ENCODE measurements around the gene SPINT3.

Gene SPINT3

DNA sequence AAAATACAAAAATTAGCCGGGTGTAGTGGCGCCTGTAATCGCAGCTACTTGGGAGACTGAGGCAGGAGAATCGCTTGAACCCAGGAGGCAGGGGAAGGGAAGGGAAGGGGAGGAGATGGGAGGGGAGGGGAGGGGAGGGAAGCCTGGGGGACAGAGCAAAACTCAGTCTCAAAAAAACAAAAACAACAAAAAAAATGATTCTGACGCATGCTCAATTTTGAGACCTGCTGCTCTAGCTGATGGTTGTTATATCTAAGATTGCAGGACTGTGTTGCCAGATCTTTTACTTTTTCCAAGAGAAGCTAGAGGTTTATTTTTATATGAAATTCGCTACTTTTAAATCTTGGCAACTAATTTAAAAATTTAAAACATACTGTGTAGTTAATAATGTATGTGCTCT, 48.2 kb downstream of the SPINT3 start:
- no peak for DNase-seq (ENCODE audit: low read depth in 1 of 2, low spot score in 1 of 2)
- Histone ChIP-seq H3K4me3 (replicated peaks; ENCODE audit: insufficient read depth, low read length) (no peak overlapping the region), H3K27me3 (ENCODE audit: insufficient read depth, poor library complexity, severe bottlenecking) (peaks cover 35% of the 10 kb centered on the region), H3K27ac (replicated peaks) (no peak overlapping the region)
- no peak for TF ChIP-seq SPI1 (IDR thresholded peaks at IDR 0.05; ENCODE audit: borderline replicate concordance, low read depth)
- TF ChIP-seq, protein P1, sequence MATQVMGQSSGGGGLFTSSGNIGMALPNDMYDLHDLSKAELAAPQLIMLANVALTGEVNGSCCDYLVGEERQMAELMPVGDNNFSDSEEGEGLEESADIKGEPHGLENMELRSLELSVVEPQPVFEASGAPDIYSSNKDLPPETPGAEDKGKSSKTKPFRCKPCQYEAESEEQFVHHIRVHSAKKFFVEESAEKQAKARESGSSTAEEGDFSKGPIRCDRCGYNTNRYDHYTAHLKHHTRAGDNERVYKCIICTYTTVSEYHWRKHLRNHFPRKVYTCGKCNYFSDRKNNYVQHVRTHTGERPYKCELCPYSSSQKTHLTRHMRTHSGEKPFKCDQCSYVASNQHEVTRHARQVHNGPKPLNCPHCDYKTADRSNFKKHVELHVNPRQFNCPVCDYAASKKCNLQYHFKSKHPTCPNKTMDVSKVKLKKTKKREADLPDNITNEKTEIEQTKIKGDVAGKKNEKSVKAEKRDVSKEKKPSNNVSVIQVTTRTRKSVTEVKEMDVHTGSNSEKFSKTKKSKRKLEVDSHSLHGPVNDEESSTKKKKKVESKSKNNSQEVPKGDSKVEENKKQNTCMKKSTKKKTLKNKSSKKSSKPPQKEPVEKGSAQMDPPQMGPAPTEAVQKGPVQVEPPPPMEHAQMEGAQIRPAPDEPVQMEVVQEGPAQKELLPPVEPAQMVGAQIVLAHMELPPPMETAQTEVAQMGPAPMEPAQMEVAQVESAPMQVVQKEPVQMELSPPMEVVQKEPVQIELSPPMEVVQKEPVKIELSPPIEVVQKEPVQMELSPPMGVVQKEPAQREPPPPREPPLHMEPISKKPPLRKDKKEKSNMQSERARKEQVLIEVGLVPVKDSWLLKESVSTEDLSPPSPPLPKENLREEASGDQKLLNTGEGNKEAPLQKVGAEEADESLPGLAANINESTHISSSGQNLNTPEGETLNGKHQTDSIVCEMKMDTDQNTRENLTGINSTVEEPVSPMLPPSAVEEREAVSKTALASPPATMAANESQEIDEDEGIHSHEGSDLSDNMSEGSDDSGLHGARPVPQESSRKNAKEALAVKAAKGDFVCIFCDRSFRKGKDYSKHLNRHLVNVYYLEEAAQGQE (IDR thresholded peaks at IDR 0.05; ENCODE audit: insufficient replicate concordance, low read depth) = no peak

DNA sequence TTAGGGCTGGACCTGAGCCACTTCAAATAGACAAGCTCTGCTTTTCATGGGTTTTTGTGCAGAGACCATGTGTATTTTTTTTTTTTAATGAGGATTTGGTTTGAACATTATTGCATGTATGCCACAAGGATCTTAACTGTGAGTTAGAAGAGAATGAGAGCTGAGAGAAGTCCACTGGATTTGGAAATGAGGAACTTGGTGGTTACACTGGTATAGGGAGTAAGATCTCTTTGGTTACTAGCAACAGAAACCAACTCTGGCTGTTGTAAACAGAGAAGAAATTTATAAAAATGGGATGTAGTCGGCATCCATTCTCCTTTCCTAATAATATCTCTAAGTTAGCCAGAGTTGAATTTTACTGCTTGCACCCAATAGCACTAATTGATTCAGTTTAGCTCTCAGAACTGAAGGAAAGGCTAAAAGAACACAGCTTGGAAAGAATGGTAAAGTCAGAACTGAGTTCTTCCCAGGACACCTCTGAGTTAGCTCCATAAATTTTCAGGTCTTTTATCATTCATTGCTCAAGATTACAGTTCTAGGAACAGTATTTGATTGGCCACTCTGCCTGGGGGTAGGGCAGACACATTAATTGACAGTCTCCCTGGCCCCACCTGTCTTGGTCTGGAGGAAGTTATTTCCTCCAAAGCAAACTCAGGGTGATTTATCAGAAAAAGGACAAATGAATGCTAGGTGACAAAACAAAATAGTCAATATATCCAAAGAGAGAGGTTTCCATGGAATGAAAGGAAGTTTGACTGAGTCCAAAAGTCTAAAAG, 49.7 kb downstream of the SPINT3 start:
- DNase-seq (ENCODE audit: low read depth in 1 of 2, low spot score in 1 of 2) = peak in 1 of 2 experiments; percentile 26
- no peak overlapping the region for H3K4me3 ChIP-seq (replicated peaks; ENCODE audit: insufficient read depth, low read length)
- no peak overlapping the region for H3K27ac ChIP-seq (replicated peaks)
- peaks cover 20% of the 10 kb centered on the region for H3K27me3 ChIP-seq (ENCODE audit: insufficient read depth, poor library complexity, severe bottlenecking)
- TF ChIP-seq, protein P2, sequence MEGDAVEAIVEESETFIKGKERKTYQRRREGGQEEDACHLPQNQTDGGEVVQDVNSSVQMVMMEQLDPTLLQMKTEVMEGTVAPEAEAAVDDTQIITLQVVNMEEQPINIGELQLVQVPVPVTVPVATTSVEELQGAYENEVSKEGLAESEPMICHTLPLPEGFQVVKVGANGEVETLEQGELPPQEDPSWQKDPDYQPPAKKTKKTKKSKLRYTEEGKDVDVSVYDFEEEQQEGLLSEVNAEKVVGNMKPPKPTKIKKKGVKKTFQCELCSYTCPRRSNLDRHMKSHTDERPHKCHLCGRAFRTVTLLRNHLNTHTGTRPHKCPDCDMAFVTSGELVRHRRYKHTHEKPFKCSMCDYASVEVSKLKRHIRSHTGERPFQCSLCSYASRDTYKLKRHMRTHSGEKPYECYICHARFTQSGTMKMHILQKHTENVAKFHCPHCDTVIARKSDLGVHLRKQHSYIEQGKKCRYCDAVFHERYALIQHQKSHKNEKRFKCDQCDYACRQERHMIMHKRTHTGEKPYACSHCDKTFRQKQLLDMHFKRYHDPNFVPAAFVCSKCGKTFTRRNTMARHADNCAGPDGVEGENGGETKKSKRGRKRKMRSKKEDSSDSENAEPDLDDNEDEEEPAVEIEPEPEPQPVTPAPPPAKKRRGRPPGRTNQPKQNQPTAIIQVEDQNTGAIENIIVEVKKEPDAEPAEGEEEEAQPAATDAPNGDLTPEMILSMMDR (IDR thresholded peaks at IDR 0.05; ENCODE audit: insufficient read depth, low read length) = no peak
- peak; percentile 59; the same call in 1 of the 2 replicates for TF ChIP-seq SPI1 (IDR thresholded peaks at IDR 0.05; ENCODE audit: borderline replicate concordance, low read depth)
- TF ChIP-seq GABPA (IDR thresholded peaks at IDR 0.05; ENCODE audit: low read depth) = no peak
- TF ChIP-seq, protein P1 (IDR thresholded peaks at IDR 0.05; ENCODE audit: insufficient replicate concordance, low read depth) = no peak
- no peak for TF ChIP-seq POLR2AphosphoS5 (IDR thresholded peaks at IDR 0.05; ENCODE audit: low read depth)

DNA sequence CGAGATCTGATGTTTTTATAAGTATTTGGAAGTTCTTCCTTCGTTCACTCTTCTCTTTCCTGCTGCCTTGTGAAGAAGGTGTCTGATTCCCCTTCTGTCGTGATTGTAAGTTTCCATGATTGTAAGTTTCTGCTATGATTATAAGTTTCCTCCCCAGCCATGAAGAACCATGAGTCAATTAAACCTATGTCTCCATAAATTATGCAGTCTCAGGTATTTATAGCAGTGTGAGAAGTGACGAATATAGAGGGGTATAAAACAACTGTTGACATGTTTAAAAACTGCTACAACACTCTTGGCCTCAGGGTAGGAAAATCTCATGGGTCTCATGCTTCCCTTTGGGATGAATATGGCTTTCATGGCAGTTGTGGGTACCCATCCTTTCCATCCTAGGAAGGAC, 51.7 kb downstream of the SPINT3 start:
- no peak overlapping the region for H3K4me3 ChIP-seq (replicated peaks; ENCODE audit: insufficient read depth, low read length)
- no peak for DNase-seq (ENCODE audit: low read depth in 1 of 2, low spot score in 1 of 2)
- TF ChIP-seq, protein P1 (IDR thresholded peaks at IDR 0.05; ENCODE audit: insufficient replicate concordance, low read depth) = no peak
- TF ChIP-seq SPI1 (IDR thresholded peaks at IDR 0.05; ENCODE audit: borderline replicate concordance, low read depth) (no peak), POLR2AphosphoS5 (IDR thresholded peaks at IDR 0.05; ENCODE audit: low read depth) (no peak), GABPA (IDR thresholded peaks at IDR 0.05; ENCODE audit: low read depth) (no peak)
- TF ChIP-seq, protein P2 (IDR thresholded peaks at IDR 0.05; ENCODE audit: insufficient read depth, low read length) = no peak
- H3K27ac ChIP-seq (replicated peaks) = no peak overlapping the region
- peaks cover 3% of the 10 kb centered on the region for H3K27me3 ChIP-seq (ENCODE audit: insufficient read depth, poor library complexity, severe bottlenecking)
